ENCODE measurements around the gene ANTXRL.

DNA sequence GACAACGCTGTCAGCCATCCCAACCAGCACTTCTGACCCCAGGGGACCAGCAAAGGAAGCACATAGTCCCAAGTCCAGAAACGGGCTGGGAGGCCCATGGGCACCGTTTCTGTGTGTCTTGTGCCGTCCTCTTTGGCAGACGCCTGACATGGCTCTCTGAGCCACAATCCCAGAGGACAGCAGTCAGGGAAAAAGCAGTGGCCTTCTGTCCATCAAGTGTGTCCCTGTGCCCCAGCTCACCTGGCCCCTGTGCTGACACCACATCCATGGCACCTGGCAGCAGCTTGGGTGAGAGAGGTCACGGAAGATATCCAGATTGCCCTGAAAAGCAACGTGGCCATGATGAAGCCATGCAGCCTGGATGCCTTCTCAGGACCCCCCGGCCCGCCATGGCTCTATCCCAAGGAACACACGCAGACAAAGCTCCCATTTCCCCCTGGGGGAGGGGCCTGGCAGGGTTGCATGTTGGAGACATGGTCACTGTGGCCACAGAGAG lies 38.1 kb upstream of the ANTXRL start:
- TF ChIP-seq, protein P1, sequence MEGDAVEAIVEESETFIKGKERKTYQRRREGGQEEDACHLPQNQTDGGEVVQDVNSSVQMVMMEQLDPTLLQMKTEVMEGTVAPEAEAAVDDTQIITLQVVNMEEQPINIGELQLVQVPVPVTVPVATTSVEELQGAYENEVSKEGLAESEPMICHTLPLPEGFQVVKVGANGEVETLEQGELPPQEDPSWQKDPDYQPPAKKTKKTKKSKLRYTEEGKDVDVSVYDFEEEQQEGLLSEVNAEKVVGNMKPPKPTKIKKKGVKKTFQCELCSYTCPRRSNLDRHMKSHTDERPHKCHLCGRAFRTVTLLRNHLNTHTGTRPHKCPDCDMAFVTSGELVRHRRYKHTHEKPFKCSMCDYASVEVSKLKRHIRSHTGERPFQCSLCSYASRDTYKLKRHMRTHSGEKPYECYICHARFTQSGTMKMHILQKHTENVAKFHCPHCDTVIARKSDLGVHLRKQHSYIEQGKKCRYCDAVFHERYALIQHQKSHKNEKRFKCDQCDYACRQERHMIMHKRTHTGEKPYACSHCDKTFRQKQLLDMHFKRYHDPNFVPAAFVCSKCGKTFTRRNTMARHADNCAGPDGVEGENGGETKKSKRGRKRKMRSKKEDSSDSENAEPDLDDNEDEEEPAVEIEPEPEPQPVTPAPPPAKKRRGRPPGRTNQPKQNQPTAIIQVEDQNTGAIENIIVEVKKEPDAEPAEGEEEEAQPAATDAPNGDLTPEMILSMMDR (conservative IDR thresholded peaks at IDR 0.05; ENCODE audit: low read depth, low read length) = no peak
- no peak for TF ChIP-seq EZH2 (IDR thresholded peaks at IDR 0.05; ENCODE audit: low read length, unreplicated experiment)

All from PC-3 (cell line).